NOMO-1 treated with dmso at 0.1 percent for 144 hours (cell line): ENCODE measurements around the gene PTCRA.
"Not testable (repeated sequence)": the region's sequence is repeated elsewhere in the genome, so short reads cannot be mapped to it uniquely, and the experiment has no call there.

ENCODE experiments used
- DNase-seq: peaks from one replicate; lab custom pipeline; 2025; ENCODE audit not compliant: unreplicated experiment; lab: John Stamatoyannopoulos, UW

The PTCRA gene

GRCh38 chr6:42938987-42939809, 23.3 kb downstream of the PTCRA start:
- DNase-seq = no peak

- no peak for DNase-seq
Measured at GRCh38 chr6:42939810-42940167, 23.9 kb downstream of the PTCRA start.

GRCh38 chr6:42940493-42941045, 24.7 kb downstream of the PTCRA start:
- no peak for DNase-seq

GRCh38 chr6:42941356-42941755, 25.5 kb downstream of the PTCRA start:
- not testable (repeated sequence) for DNase-seq

GRCh38 chr6:42942444-42942843, 26.6 kb downstream of the PTCRA start:
- DNase-seq = no peak

GRCh38 chr6:42947950-42948349, 32.1 kb downstream of the PTCRA start:
- no peak for DNase-seq

- no peak for DNase-seq
Measured at GRCh38 chr6:42952389-42952788, 36.5 kb downstream of the PTCRA start.

- not testable (repeated sequence) for DNase-seq
Measured at GRCh38 chr6:42954405-42954804, 38.6 kb downstream of the PTCRA start.

GRCh38 chr6:42958125-42958524, 42.3 kb downstream of the PTCRA start:
- no peak for DNase-seq

- DNase-seq = no peak
Measured at GRCh38 chr6:42959917-42960242, 44.0 kb downstream of the PTCRA start.

GRCh38 chr6:42960243-42961019, 44.6 kb downstream of the PTCRA start, which contains the start of gene GNMT:
Gene GNMT, plus strand, starts transcription at chr6:42960754. Its CDS starts 14 bp downstream, at chr6:42960768.
- DNase-seq = no peak

GRCh38 chr6:42961020-42961470, 45.2 kb downstream of the PTCRA start:
- no peak for DNase-seq

GRCh38 chr6:42962096-42962495, 46.2 kb downstream of the PTCRA start:
- DNase-seq = no peak

GRCh38 chr6:42962502-42963178, 46.8 kb downstream of the PTCRA start:
- DNase-seq = no peak

- no peak for DNase-seq
Measured at GRCh38 chr6:42963179-42963854, 47.5 kb downstream of the PTCRA start.

GRCh38 chr6:42963855-42964605, 48.2 kb downstream of the PTCRA start:
- no peak for DNase-seq

- DNase-seq = no peak
Measured at GRCh38 chr6:42966571-42966970, 50.7 kb downstream of the PTCRA start.

- no peak for DNase-seq
Measured at GRCh38 chr6:42967228-42967627, 51.4 kb downstream of the PTCRA start.

- DNase-seq = no peak
Measured at GRCh38 chr6:42968126-42968701, 52.4 kb downstream of the PTCRA start.

GRCh38 chr6:42968783-42969182, 52.9 kb downstream of the PTCRA start:
- DNase-seq = no peak
